T-cell (primary cell): ENCODE data around the gene ZNF423. TPM values are rescaled to one million over a fixed set of nuclear protein-coding genes. Genes with fewer than 3 reads are reported as not detected.

ENCODE experiments used
- ATAC-seq, 4 experiments: fragments of 200-7000 bp in 3 of 4; fragments of 150-1000 bp in 1 of 4; cut with Tn5 transposase; replicated peaks in 1 of 4; 1 replicate in 3 of 4; 2 replicates in 1 of 4; pipeline ENCODE4 v1.10.0; 2021; ENCODE audit warnings: moderate library complexity in 3 of 4, mild to moderate bottlenecking in 2 of 4, moderate number of reproducible peaks in 1 of 4
- CTCF ChIA-PET, 2 donors: fragments of 300-600 bp; sonication (Branson Sonifier 250); formaldehyde crosslinking; loops; one replicate each; lab custom pipeline; 2022; ENCODE audit warnings: antibody characterized with exemption in 2 of 2; lab: Charles Lee
- POLR2A ChIA-PET, 2 donors: fragments of 300-600 bp; sonication (Branson Sonifier 250); formaldehyde crosslinking; loops; one replicate each; lab custom pipeline; 2022; ENCODE audit warnings: antibody characterized with exemption in 2 of 2; lab: Charles Lee
- DNase-seq, 35 experiments: peaks; one replicate each; pipeline versions ENCODE4 v3.0.0 to v3.0.0-alpha.2; 2013 to 2023
- H3K27ac ChIP-seq: one replicate; pipeline ENCODE4 v1.5.1; 2013; ENCODE audit warnings: low read length
- H3K27me3 ChIP-seq, 2 experiments: replicated peaks in 1 of 2; 1 replicate in 1 of 2; 2 replicates in 1 of 2; pipeline versions ENCODE4 v1.6.1 to v1.7.0; 2013; ENCODE audit warnings: low read length in 1 of 2, mixed read lengths in 1 of 2; ENCODE audit not compliant: control insufficient read depth in 2 of 2, insufficient read depth in 2 of 2; ENCODE audit errors: extremely low read depth in 1 of 2
- H3K36me3 ChIP-seq, 2 donors: 1 replicate in 1 of 2; 2 replicates in 1 of 2; pipeline versions ENCODE4 v1.6.1 to v1.7.0; 2013; ENCODE audit warnings: low read length in 1 of 2; ENCODE audit not compliant: control insufficient read depth in 2 of 2, insufficient read depth in 1 of 2; ENCODE audit errors: extremely low read depth in 1 of 2
- H3K4me1 ChIP-seq, 2 experiments: 1 replicate in 1 of 2; 2 replicates in 1 of 2; pipeline versions ENCODE4 v1.6.1 to v1.7.0; 2013; ENCODE audit warnings: low read length in 2 of 2, mixed read lengths in 1 of 2; ENCODE audit not compliant: insufficient read depth in 2 of 2, control insufficient read depth in 1 of 2; ENCODE audit errors: extremely low read depth in 1 of 2
- H3K4me3 ChIP-seq, 2 donors: 1 replicate in 1 of 2; 2 replicates in 1 of 2; pipeline versions ENCODE4 v1.5.1 to v1.7.0; 2013; ENCODE audit warnings: mild to moderate bottlenecking in 2 of 2, low read length in 1 of 2, moderate library complexity in 1 of 2; ENCODE audit not compliant: control insufficient read depth in 1 of 2; ENCODE audit errors: extremely low read depth in 1 of 2
- H3K9me3 ChIP-seq: 2 replicates; pipeline ENCODE4 v1.7.0; 2013
- H3K27ac Mint-ChIP-seq, 2 donors: one replicate each; pipeline ENCODE4 v1.8.0; 2020 to 2021; ENCODE audit warnings: mild to moderate bottlenecking in 2 of 2, mixed read lengths in 2 of 2
- H3K27me3 Mint-ChIP-seq, 2 donors: one replicate each; pipeline ENCODE4 v1.8.0; 2021 to 2022; ENCODE audit warnings: mixed read lengths in 2 of 2
- H3K36me3 Mint-ChIP-seq: one replicate; pipeline ENCODE4 v1.8.0; 2021; ENCODE audit warnings: mixed read lengths
- H3K4me1 Mint-ChIP-seq, 3 donors: one replicate each; pipeline ENCODE4 v1.8.0; 2020 to 2022; ENCODE audit warnings: mixed read lengths in 3 of 3, mild to moderate bottlenecking in 1 of 3
- H3K4me3 Mint-ChIP-seq, 3 donors: one replicate each; pipeline ENCODE4 v1.8.0; 2020 to 2022; ENCODE audit warnings: mild to moderate bottlenecking in 3 of 3, mixed read lengths in 3 of 3, moderate library complexity in 3 of 3
- H3K9me3 Mint-ChIP-seq, 3 donors: one replicate each; pipeline ENCODE4 v1.8.0; 2020 to 2022; ENCODE audit warnings: mixed read lengths in 3 of 3
- WGBS: methylation state at CpG from one replicate; pipeline ENCODE4 v1.1.5; 2013; ENCODE audit warnings: missing lambda C conversion rate; ENCODE audit not compliant: insufficient coverage; 5-methylcytosine and 5-hydroxymethylcytosine counted together
- total RNA-seq, 35 experiments: library from RNA in 6 of 35; stranded (reverse) in 6 of 35; fragments of 120-200 nt in 1 of 35; gene quantifications; one replicate each; pipeline versions ENCODE4 v1.2.1 to v1.2.4 and lab custom pipeline; 2013 to 2026

ZNF423 gene
- total RNA-seq, 5 donors from 2014 or later (not counting 1 experiment from before 2014, with no cell fraction given), result 0.07 to 0.12 TPM; not detected in 3

- no peaks in the 10 kb centered on the region for H3K4me1 Mint-ChIP-seq
- ChIA-PET POLR2A (no interaction called here), CTCF (interaction anchor here in 1 of 2 donors (0.6 kb wide), 1 partner anchor 64 kb away, joined by 6 read pairs; no protein-coding TSS in a partner anchor)
- no peak overlapping the region for H3K4me3 ChIP-seq
- H3K36me3 Mint-ChIP-seq, result no peaks in the 10 kb centered on the region
- H3K9me3 Mint-ChIP-seq, result no peaks in the 10 kb centered on the region
- H3K27ac Mint-ChIP-seq, result no peak overlapping the region
- H3K27ac ChIP-seq, result no peak overlapping the region
- no peak for DNase-seq
- H3K4me1 ChIP-seq, result no peaks in the 10 kb centered on the region
- no peak for ATAC-seq
- H3K4me3 Mint-ChIP-seq, result no peak overlapping the region
- 92% methylated on average over 4 of the region's 12 CpGs for WGBS
- H3K36me3 ChIP-seq, result no peaks in the 10 kb centered on the region
- H3K27me3 Mint-ChIP-seq, result peaks cover 15 to 18% of the 10 kb centered on the region in 2 donors
- peaks cover 0 to 22% of the 10 kb centered on the region in 2 experiments for H3K27me3 ChIP-seq
- no peaks in the 10 kb centered on the region for H3K9me3 ChIP-seq
These were observed 40.6 kb upstream of the ZNF423 start for GRCh38 chr16:49896447-49896964.

- CTCF ChIA-PET, result interaction anchor here in 1 of 2 donors (0.5 kb wide), 1 partner anchor 687 kb away, joined by 3 read pairs; no protein-coding TSS in a partner anchor
These were observed 35.0 kb upstream of the ZNF423 start for GRCh38 chr16:49890876-49891275.

GRCh38 chr16:49889725-49890397, 33.9 kb upstream of the ZNF423 start:
- peaks cover 29 to 31% of the 10 kb centered on the region in 2 donors for H3K27me3 Mint-ChIP-seq
- ATAC-seq (no peak), DNase-seq (no peak)
- CTCF ChIA-PET, result interaction anchor here in 1 of 2 donors (0.6 kb wide), 1 partner anchor 30 kb away, joined by 3 read pairs; no protein-coding TSS in a partner anchor
- H3K9me3 Mint-ChIP-seq, result peaks cover 0 to 6% (median 5%) of the 10 kb centered on the region in 3 donors
- no peaks in the 10 kb centered on the region for H3K36me3 Mint-ChIP-seq
- peaks cover 0 to 5% (median 0%) of the 10 kb centered on the region in 3 donors for H3K4me1 Mint-ChIP-seq
- Histone ChIP-seq H3K9me3 (no peaks in the 10 kb centered on the region), H3K4me1 (no peaks in the 10 kb centered on the region), H3K36me3 (no peaks in the 10 kb centered on the region), H3K4me3 (no peak overlapping the region), H3K27ac (no peak overlapping the region), H3K27me3 (peaks cover 0 to 17% of the 10 kb centered on the region in 2 experiments)
- no CpG with 5 or more reads among the region's 5 CpGs for WGBS
- no peak overlapping the region for H3K27ac Mint-ChIP-seq
- POLR2A ChIA-PET, result no interaction called here
- H3K4me3 Mint-ChIP-seq, result no peak overlapping the region

More at GRCh38 chr16:49890876-49891275, 35.0 kb upstream of the ZNF423 start:
- peaks cover 0 to 16% of the 10 kb centered on the region in 2 experiments for H3K27me3 ChIP-seq
- H3K4me3 ChIP-seq, result no peak overlapping the region
- no peak overlapping the region for H3K27ac ChIP-seq
- H3K27ac Mint-ChIP-seq, result no peak overlapping the region
- peaks cover 28 to 29% of the 10 kb centered on the region in 2 donors for H3K27me3 Mint-ChIP-seq
- no peaks in the 10 kb centered on the region for H3K4me1 ChIP-seq
- WGBS, result 11% methylated on average over 3 of the region's 5 CpGs
- H3K9me3 ChIP-seq, result no peaks in the 10 kb centered on the region
- DNase-seq (peak in 7 of 35 experiments; percentile 3 to 14 (median 4)), ATAC-seq (peak in 2 of 4 experiments; percentile 31 to 40)
- POLR2A ChIA-PET, result no interaction called here
- H3K9me3 Mint-ChIP-seq, result peaks cover 0 to 6% (median 5%) of the 10 kb centered on the region in 3 donors
- no peak overlapping the region for H3K4me3 Mint-ChIP-seq
- H3K36me3 ChIP-seq, result no peaks in the 10 kb centered on the region
- H3K4me1 Mint-ChIP-seq, result peaks cover 0 to 5% (median 0%) of the 10 kb centered on the region in 3 donors
- H3K36me3 Mint-ChIP-seq, result no peaks in the 10 kb centered on the region

- Mint-ChIP-seq H3K9me3 (peaks cover 0 to 6% (median 5%) of the 10 kb centered on the region in 3 donors), H3K4me3 (no peak overlapping the region), H3K36me3 (no peaks in the 10 kb centered on the region), H3K27me3 (peaks cover 28 to 41% of the 10 kb centered on the region in 2 donors), H3K27ac (no peak overlapping the region), H3K4me1 (peaks cover 0 to 5% (median 0%) of the 10 kb centered on the region in 3 donors)
- ChIA-PET CTCF (no interaction called here), POLR2A (no interaction called here)
- Histone ChIP-seq H3K27me3 (peaks cover 0 to 31% of the 10 kb centered on the region in 2 experiments), H3K9me3 (no peaks in the 10 kb centered on the region), H3K4me3 (no peak overlapping the region), H3K27ac (no peak overlapping the region), H3K36me3 (no peaks in the 10 kb centered on the region), H3K4me1 (no peaks in the 10 kb centered on the region)
- ATAC-seq, result no peak
- DNase-seq, result no peak
- WGBS, result 82% methylated on average over 7 of the region's 9 CpGs
These were observed 30.7 kb upstream of the ZNF423 start for GRCh38 chr16:49886554-49887094.

GRCh38 chr16:49884033-49885015, 28.4 kb upstream of the ZNF423 start:
- Histone ChIP-seq H3K27me3 (peaks cover 0 to 44% of the 10 kb centered on the region in 2 experiments), H3K4me1 (no peaks in the 10 kb centered on the region), H3K27ac (no peak overlapping the region), H3K9me3 (no peaks in the 10 kb centered on the region), H3K4me3 (no peak overlapping the region), H3K36me3 (no peaks in the 10 kb centered on the region)
- Mint-ChIP-seq H3K36me3 (no peaks in the 10 kb centered on the region), H3K27me3 (peaks cover 34 to 37% of the 10 kb centered on the region in 2 donors), H3K27ac (no peak overlapping the region), H3K4me3 (no peak overlapping the region), H3K4me1 (no peaks in the 10 kb centered on the region), H3K9me3 (no peaks in the 10 kb centered on the region)
- WGBS, result 66% methylated on average over 9 of the region's 14 CpGs
- ChIA-PET CTCF (no interaction called here), POLR2A (interaction anchor here in 1 of 2 donors (0.7 kb wide), 1 partner anchor 13 kb away, joined by 4 read pairs; no protein-coding TSS in a partner anchor)
- DNase-seq, result no peak
- ATAC-seq, result no peak
